ENCODE measurements around the gene ZSCAN2. TPM values are rescaled to one million over a fixed set of nuclear protein-coding genes. Genes with fewer than 3 reads are reported as not detected.

The ZSCAN2 gene
- total RNA-seq, 1 donor from 2014 or later = 6.8 TPM

GRCh38 chr15:84654689-84655453, 54.1 kb downstream of the ZSCAN2 start:
- intact Hi-C loops (cut with micrococcal nuclease) = loop anchor here (1.0 to 2.0 kb wide), 7 partner anchors 14 to 274 kb away; partner anchors contain the start of gene SEC11A
- Mint-ChIP-seq H3K27me3 (no peaks in the 10 kb centered on the region), H3K9me3 (no peaks in the 10 kb centered on the region), H3K4me3 (peak overlapping the region; percentile 98), H3K27ac (peak overlapping the region; percentile 65), H3K36me3 (ENCODE audit: low read depth) (peaks cover 21% of the 10 kb centered on the region), H3K4me1 (peaks cover 30% of the 10 kb centered on the region)
- peak; percentile 91 for DNase-seq

- intact Hi-C loops (cut with micrococcal nuclease) = no loop called here
- DNase-seq = no peak
- no peaks in the 10 kb centered on the region for H3K27me3 Mint-ChIP-seq
- H3K4me1 Mint-ChIP-seq = peaks cover 26% of the 10 kb centered on the region
- peak overlapping the region; percentile 78 for H3K4me3 Mint-ChIP-seq
- no peaks in the 10 kb centered on the region for H3K9me3 Mint-ChIP-seq
- peaks cover 13% of the 10 kb centered on the region for H3K36me3 Mint-ChIP-seq (ENCODE audit: low read depth)
- H3K27ac Mint-ChIP-seq = peak overlapping the region; percentile 75
Observed at GRCh38 chr15:84656972-84657371, 56.2 kb downstream of the ZSCAN2 start.

GRCh38 chr15:84657748-84658079, 56.9 kb downstream of the ZSCAN2 start:
- DNase-seq = no peak
- intact Hi-C loops (cut with micrococcal nuclease) = loop anchor here (1.0 kb wide), 2 partner anchors 12 to 55 kb away; no protein-coding TSS in a partner anchor
- Mint-ChIP-seq H3K4me3 (peak overlapping the region; percentile 78), H3K4me1 (peaks cover 22% of the 10 kb centered on the region), H3K9me3 (no peaks in the 10 kb centered on the region), H3K36me3 (ENCODE audit: low read depth) (peaks cover 9% of the 10 kb centered on the region), H3K27ac (peak overlapping the region; percentile 75), H3K27me3 (no peaks in the 10 kb centered on the region)

- Mint-ChIP-seq H3K27me3 (no peaks in the 10 kb centered on the region), H3K4me3 (peak within 1 kb of the TSS; percentile 81), H3K27ac (peak within 1 kb of the TSS; percentile 87), H3K36me3 (ENCODE audit: low read depth) (peaks cover 12% of the 10 kb centered on the region), H3K9me3 (no peaks in the 10 kb centered on the region), H3K4me1 (peaks cover 21% of the 10 kb centered on the region)
- intact Hi-C loops (cut with micrococcal nuclease) = loop anchor here (1.0 kb wide), 2 partner anchors 11 to 54 kb away; no protein-coding TSS in a partner anchor
- peak; percentile 93 for DNase-seq
Observed at GRCh38 chr15:84658080-84658787, 57.4 kb downstream of the ZSCAN2 start, which contains the start of gene NMB. NMB (minus strand) TSS chr15:84658199; CDS start chr15:84658152, 47 bp downstream.

GRCh38 chr15:84658788-84659411, 58.1 kb downstream of the ZSCAN2 start:
- peak overlapping the region; percentile 81 for H3K4me3 Mint-ChIP-seq
- peaks cover 9% of the 10 kb centered on the region for H3K36me3 Mint-ChIP-seq (ENCODE audit: low read depth)
- no peaks in the 10 kb centered on the region for H3K9me3 Mint-ChIP-seq
- intact Hi-C loops (cut with micrococcal nuclease) = loop anchor here (1.0 kb wide), 2 partner anchors 10 to 53 kb away; no protein-coding TSS in a partner anchor
- DNase-seq = no peak
- no peaks in the 10 kb centered on the region for H3K27me3 Mint-ChIP-seq
- H3K27ac Mint-ChIP-seq = peak overlapping the region; percentile 87
- H3K4me1 Mint-ChIP-seq = peaks cover 17% of the 10 kb centered on the region

GRCh38 chr15:84659904-84660781, 59.3 kb downstream of the ZSCAN2 start:
- peaks cover 14% of the 10 kb centered on the region for H3K4me1 Mint-ChIP-seq
- no peaks in the 10 kb centered on the region for H3K27me3 Mint-ChIP-seq
- peaks cover 15% of the 10 kb centered on the region for H3K36me3 Mint-ChIP-seq (ENCODE audit: low read depth)
- no peak overlapping the region for H3K4me3 Mint-ChIP-seq
- H3K27ac Mint-ChIP-seq = peak overlapping the region; percentile 3
- H3K9me3 Mint-ChIP-seq = no peaks in the 10 kb centered on the region
- no peak for DNase-seq
- intact Hi-C loops (cut with micrococcal nuclease) = no loop called here

- no peaks in the 10 kb centered on the region for H3K27me3 Mint-ChIP-seq
- H3K27ac Mint-ChIP-seq = no peak overlapping the region
- peaks cover 20% of the 10 kb centered on the region for H3K36me3 Mint-ChIP-seq (ENCODE audit: low read depth)
- H3K4me3 Mint-ChIP-seq = no peak overlapping the region
- DNase-seq = no peak
- H3K4me1 Mint-ChIP-seq = peaks cover 13% of the 10 kb centered on the region
- intact Hi-C loops (cut with micrococcal nuclease) = no loop called here
- H3K9me3 Mint-ChIP-seq = no peaks in the 10 kb centered on the region
Observed at GRCh38 chr15:84661001-84661400, 60.2 kb downstream of the ZSCAN2 start.

GRCh38 chr15:84666373-84666772, 65.6 kb downstream of the ZSCAN2 start:
- intact Hi-C loops (cut with micrococcal nuclease) = no loop called here
- H3K4me3 Mint-ChIP-seq = no peak overlapping the region
- H3K36me3 Mint-ChIP-seq (ENCODE audit: low read depth) = peaks cover 45% of the 10 kb centered on the region
- no peak for DNase-seq
- H3K27me3 Mint-ChIP-seq = no peaks in the 10 kb centered on the region
- H3K27ac Mint-ChIP-seq = peak overlapping the region; percentile 63
- H3K9me3 Mint-ChIP-seq = no peaks in the 10 kb centered on the region
- peaks cover 26% of the 10 kb centered on the region for H3K4me1 Mint-ChIP-seq

GRCh38 chr15:84668221-84668982, 67.6 kb downstream of the ZSCAN2 start:
- no peaks in the 10 kb centered on the region for H3K9me3 Mint-ChIP-seq
- no peaks in the 10 kb centered on the region for H3K27me3 Mint-ChIP-seq
- H3K36me3 Mint-ChIP-seq (ENCODE audit: low read depth) = peaks cover 50% of the 10 kb centered on the region
- no peak overlapping the region for H3K4me3 Mint-ChIP-seq
- intact Hi-C loops (cut with micrococcal nuclease) = loop anchor here (2.0 kb wide), 1 partner anchor 14 kb away; no protein-coding TSS in a partner anchor
- DNase-seq = no peak
- peak overlapping the region; percentile 66 for H3K27ac Mint-ChIP-seq
- peaks cover 32% of the 10 kb centered on the region for H3K4me1 Mint-ChIP-seq

GRCh38 chr15:84669726-84670125, 68.9 kb downstream of the ZSCAN2 start:
- intact Hi-C loops (cut with micrococcal nuclease) = loop anchor here (1.0 to 2.0 kb wide), 6 partner anchors 11 to 93 kb away; partner anchors contain the start of genes NMB and WDR73

GRCh38 chr15:84671211-84671610, 70.4 kb downstream of the ZSCAN2 start:
- peak overlapping the region; percentile 77 for H3K27ac Mint-ChIP-seq
- no peak overlapping the region for H3K4me3 Mint-ChIP-seq
- peaks cover 57% of the 10 kb centered on the region for H3K36me3 Mint-ChIP-seq (ENCODE audit: low read depth)
- H3K9me3 Mint-ChIP-seq = no peaks in the 10 kb centered on the region
- no peaks in the 10 kb centered on the region for H3K27me3 Mint-ChIP-seq
- no peak for DNase-seq
- peaks cover 31% of the 10 kb centered on the region for H3K4me1 Mint-ChIP-seq
- intact Hi-C loops (cut with micrococcal nuclease) = no loop called here

More at GRCh38 chr15:84669726-84670125, 68.9 kb downstream of the ZSCAN2 start:
- no peaks in the 10 kb centered on the region for H3K9me3 Mint-ChIP-seq
- DNase-seq = no peak
- no peaks in the 10 kb centered on the region for H3K27me3 Mint-ChIP-seq
- no peak overlapping the region for H3K4me3 Mint-ChIP-seq
- H3K27ac Mint-ChIP-seq = peak overlapping the region; percentile 90
- peaks cover 56% of the 10 kb centered on the region for H3K36me3 Mint-ChIP-seq (ENCODE audit: low read depth)
- peaks cover 32% of the 10 kb centered on the region for H3K4me1 Mint-ChIP-seq

All from activated CD4-positive, alpha-beta T cell treated with anti-CD3 and anti-CD28 coated beads, Interleukin-2, amount 10 ng/mL, durations not matched to agents 24 days and 14 days (primary cell).